ENCODE measurements around the gene ASXL1.
"Not testable (repeated sequence)": the region's sequence is repeated elsewhere in the genome, so short reads cannot be mapped to it uniquely, and the experiment has no call there.

The ASXL1 gene

DNA sequence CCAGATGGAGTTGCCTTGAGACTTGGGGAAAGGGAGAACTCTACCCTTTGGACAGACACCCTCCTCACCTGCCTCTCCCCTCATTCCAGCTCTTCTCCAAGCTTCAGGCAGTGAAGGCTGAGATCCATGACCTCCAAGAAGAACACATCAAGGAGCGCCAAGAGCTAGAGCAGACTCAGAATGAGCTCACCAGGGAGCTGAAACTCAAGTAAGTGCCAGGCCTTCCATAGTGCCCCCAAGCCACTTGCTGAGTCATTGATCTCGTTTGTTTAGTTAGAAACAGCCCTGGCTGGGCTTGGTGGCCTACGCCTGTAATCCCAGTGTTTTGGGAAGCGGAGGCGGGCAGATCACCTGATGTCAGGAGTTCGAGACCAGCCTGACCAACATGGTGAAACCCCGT is 41.5 kb upstream of the ASXL1 start:
- H3K36me3 ChIP-seq (replicated peaks): peaks cover 7% of the 10 kb centered on the region
- no peaks in the 10 kb centered on the region for H3K27me3 ChIP-seq (replicated peaks)
- TF ChIP-seq, protein P1, sequence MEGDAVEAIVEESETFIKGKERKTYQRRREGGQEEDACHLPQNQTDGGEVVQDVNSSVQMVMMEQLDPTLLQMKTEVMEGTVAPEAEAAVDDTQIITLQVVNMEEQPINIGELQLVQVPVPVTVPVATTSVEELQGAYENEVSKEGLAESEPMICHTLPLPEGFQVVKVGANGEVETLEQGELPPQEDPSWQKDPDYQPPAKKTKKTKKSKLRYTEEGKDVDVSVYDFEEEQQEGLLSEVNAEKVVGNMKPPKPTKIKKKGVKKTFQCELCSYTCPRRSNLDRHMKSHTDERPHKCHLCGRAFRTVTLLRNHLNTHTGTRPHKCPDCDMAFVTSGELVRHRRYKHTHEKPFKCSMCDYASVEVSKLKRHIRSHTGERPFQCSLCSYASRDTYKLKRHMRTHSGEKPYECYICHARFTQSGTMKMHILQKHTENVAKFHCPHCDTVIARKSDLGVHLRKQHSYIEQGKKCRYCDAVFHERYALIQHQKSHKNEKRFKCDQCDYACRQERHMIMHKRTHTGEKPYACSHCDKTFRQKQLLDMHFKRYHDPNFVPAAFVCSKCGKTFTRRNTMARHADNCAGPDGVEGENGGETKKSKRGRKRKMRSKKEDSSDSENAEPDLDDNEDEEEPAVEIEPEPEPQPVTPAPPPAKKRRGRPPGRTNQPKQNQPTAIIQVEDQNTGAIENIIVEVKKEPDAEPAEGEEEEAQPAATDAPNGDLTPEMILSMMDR (IDR thresholded peaks at IDR 0.05; ENCODE audit: low read depth, low read length, missing control alignments): no peak
- DNase-seq: peak; percentile 5
- in situ Hi-C loops (cut with HindIII; ENCODE audit: low pct_ligation_motif_present, low sequenced_read_pairs): no loop called here
- H3K4me3 ChIP-seq (ENCODE audit: low read depth, low read length): no peak overlapping the region
- H3K27ac ChIP-seq: no peak overlapping the region

GRCh38 chr20:32319100-32319499 is 39.0 kb upstream of the ASXL1 start:
- no peaks in the 10 kb centered on the region for H3K27me3 ChIP-seq (replicated peaks)
- in situ Hi-C loops (cut with HindIII; ENCODE audit: low pct_ligation_motif_present, low sequenced_read_pairs): no loop called here
- H3K36me3 ChIP-seq (replicated peaks): peaks cover 7% of the 10 kb centered on the region
- DNase-seq: no peak
- H3K4me3 ChIP-seq (ENCODE audit: low read depth, low read length): no peak overlapping the region
- no peak overlapping the region for H3K27ac ChIP-seq
- TF ChIP-seq, protein P1 (IDR thresholded peaks at IDR 0.05; ENCODE audit: low read depth, low read length, missing control alignments): no peak

- Histone ChIP-seq H3K27ac (no peak overlapping the region), H3K36me3 (replicated peaks) (peaks cover 7% of the 10 kb centered on the region), H3K27me3 (replicated peaks) (no peaks in the 10 kb centered on the region), H3K4me3 (ENCODE audit: low read depth, low read length) (no peak overlapping the region)
- TF ChIP-seq, protein P1 (IDR thresholded peaks at IDR 0.05; ENCODE audit: low read depth, low read length, missing control alignments): no peak
- no peak for DNase-seq
- in situ Hi-C loops (cut with HindIII; ENCODE audit: low pct_ligation_motif_present, low sequenced_read_pairs): no loop called here
Measured at GRCh38 chr20:32320305-32320704, 37.8 kb upstream of the ASXL1 start.

GRCh38 chr20:32321390-32321789 is 36.7 kb upstream of the ASXL1 start:
- Histone ChIP-seq H3K27me3 (replicated peaks) (no peaks in the 10 kb centered on the region), H3K4me3 (ENCODE audit: low read depth, low read length) (no peak overlapping the region), H3K36me3 (replicated peaks) (peaks cover 7% of the 10 kb centered on the region), H3K27ac (no peak overlapping the region)
- in situ Hi-C loops (cut with HindIII; ENCODE audit: low pct_ligation_motif_present, low sequenced_read_pairs): no loop called here
- DNase-seq: no peak
- TF ChIP-seq, protein P1 (IDR thresholded peaks at IDR 0.05; ENCODE audit: low read depth, low read length, missing control alignments): no peak

DNA sequence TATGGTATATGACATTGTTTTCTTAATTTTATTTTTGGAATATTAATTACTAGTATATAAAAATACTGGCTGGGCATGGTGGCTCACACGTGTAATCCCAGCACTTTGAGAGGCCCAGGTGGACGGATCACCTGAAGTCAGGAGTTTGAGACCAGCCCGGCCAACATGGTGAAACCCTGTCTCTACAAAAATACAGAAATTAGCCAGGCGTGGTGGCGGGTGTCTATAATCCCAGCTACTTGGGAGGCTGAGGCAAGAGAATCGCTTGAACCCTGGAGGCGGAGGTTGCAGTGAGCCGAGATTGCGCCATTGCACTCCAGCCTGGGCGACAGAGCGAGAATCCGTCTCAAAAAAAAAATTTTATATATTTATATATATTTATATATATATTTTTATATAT is 35.9 kb upstream of the ASXL1 start:
- DNase-seq: not testable (repeated sequence)

GRCh38 chr20:32323761-32324160 is 34.4 kb upstream of the ASXL1 start:
- DNase-seq; H3K27ac ChIP-seq; H3K4me3 ChIP-seq (ENCODE audit: low read depth, low read length); H3K36me3 ChIP-seq (replicated peaks); in situ Hi-C loops (cut with HindIII; ENCODE audit: low pct_ligation_motif_present, low sequenced_read_pairs); H3K27me3 ChIP-seq (replicated peaks): not testable (repeated sequence)

More for the DNA sequence above, 35.9 kb upstream of the ASXL1 start:
- in situ Hi-C loops (cut with HindIII; ENCODE audit: low pct_ligation_motif_present, low sequenced_read_pairs); H3K27ac ChIP-seq; H3K4me3 ChIP-seq (ENCODE audit: low read depth, low read length); H3K36me3 ChIP-seq (replicated peaks); H3K27me3 ChIP-seq (replicated peaks): not testable (repeated sequence)

DNA sequence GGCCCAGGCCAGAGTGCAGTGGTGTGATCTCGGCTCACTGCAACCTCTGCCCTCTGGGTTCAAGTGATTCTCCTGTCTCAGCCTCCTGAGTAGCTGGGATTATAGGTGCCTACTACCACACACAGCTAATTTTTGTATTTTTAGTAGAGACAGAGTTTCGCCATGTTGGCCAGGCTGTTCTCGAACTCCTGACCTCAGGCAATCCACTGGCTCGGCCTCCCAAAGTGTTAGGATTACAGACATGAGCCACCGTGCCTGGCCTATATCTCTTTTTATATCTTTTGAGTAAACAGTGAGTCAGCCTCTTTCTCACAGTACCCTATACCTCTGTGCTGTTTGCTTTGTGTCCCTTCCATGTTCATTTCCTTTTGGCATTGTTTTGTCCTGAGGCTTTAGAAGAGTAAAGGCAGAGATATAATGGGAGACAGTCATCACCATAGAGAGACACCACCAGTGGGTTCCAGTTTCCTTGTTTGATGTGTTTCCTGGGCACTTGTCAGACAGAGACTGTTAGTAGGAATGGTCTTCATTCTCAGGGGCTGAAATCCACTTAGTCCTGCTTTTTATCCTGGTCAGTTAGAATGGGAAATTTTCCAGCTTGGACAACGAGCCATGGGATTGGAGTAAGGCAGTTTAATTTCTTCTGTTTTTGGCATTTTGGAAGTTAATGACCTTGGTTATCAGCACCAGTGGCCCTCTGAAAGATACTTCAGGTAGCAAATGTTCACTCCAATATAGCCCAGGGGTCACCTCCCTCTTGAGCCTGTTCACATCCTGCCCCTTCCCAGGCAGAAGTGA is 32.2 kb upstream of the ASXL1 start:
- peaks cover 3% of the 10 kb centered on the region for H3K36me3 ChIP-seq (replicated peaks)
- no peaks in the 10 kb centered on the region for H3K27me3 ChIP-seq (replicated peaks)
- TF ChIP-seq, protein P1 (IDR thresholded peaks at IDR 0.05; ENCODE audit: low read depth, low read length, missing control alignments): no peak
- DNase-seq: peak; percentile 85
- H3K4me3 ChIP-seq (ENCODE audit: low read depth, low read length): no peak overlapping the region
- H3K27ac ChIP-seq: peak overlapping the region; percentile 95
- in situ Hi-C loops (cut with HindIII; ENCODE audit: low pct_ligation_motif_present, low sequenced_read_pairs): no loop called here
